Loucy (cell line): ENCODE data around the gene KRTAP5-1.

Experiments
- EZH2phosphoT487 ChIP-seq: fragments of 200-600 bp; IDR thresholded peaks from 2 replicates; pipeline ENCODE4 v1.6.1; 2018; ENCODE audit warnings: antibody characterized with exemption, mild to moderate bottlenecking, moderate library complexity, borderline replicate concordance
- TF ChIP-seq, protein P1 (sequence below): fragments of 200-600 bp; sonication (generic); conservative IDR thresholded peaks from 2 replicates; pipeline ENCODE4 v1.5.1; 2014; ENCODE audit warnings: mild to moderate bottlenecking, antibody characterized with exemption, low read length

DNA sequence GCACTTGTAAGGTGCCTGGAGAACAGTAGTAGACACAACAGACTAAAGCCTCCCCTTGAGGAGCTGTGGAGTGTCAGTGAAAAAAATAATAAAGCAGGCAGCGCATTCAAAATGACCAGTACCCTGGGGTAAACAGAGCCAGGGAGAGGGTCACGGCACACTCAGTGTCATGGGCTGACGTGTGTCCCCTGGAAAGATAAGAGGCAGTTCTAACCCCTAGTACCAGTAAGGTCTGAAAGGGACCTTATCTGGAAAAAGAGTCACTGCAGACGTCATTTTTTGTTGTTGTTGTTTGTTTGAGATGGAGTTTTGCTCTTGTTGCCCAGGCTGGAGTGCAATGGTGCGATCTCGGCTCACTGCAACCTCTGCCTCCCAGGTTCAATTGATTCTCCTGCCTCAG, 45.0 kb downstream of the KRTAP5-1 start:
- TF ChIP-seq, protein P1, sequence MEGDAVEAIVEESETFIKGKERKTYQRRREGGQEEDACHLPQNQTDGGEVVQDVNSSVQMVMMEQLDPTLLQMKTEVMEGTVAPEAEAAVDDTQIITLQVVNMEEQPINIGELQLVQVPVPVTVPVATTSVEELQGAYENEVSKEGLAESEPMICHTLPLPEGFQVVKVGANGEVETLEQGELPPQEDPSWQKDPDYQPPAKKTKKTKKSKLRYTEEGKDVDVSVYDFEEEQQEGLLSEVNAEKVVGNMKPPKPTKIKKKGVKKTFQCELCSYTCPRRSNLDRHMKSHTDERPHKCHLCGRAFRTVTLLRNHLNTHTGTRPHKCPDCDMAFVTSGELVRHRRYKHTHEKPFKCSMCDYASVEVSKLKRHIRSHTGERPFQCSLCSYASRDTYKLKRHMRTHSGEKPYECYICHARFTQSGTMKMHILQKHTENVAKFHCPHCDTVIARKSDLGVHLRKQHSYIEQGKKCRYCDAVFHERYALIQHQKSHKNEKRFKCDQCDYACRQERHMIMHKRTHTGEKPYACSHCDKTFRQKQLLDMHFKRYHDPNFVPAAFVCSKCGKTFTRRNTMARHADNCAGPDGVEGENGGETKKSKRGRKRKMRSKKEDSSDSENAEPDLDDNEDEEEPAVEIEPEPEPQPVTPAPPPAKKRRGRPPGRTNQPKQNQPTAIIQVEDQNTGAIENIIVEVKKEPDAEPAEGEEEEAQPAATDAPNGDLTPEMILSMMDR, result no peak
- TF ChIP-seq EZH2phosphoT487, result no peak
